OCI-LY1 (cell line): Measurements from ENCODE around the gene NTRK3.

Experiments used
- H2AFZ ChIP-seq: fragments of 200-600 bp; sonication (generic), shearing (Covaris generic); 2 replicates; pipeline ENCODE4 v1.6.0; 2014; ENCODE audit warnings: antibody characterized with exemption, mild to moderate bottlenecking, low read length
- H3F3A ChIP-seq: fragments of 200-600 bp; sonication (generic), shearing (Covaris generic); 2 replicates; pipeline ENCODE4 v1.6.0; 2014; ENCODE audit warnings: mild to moderate bottlenecking, antibody characterized with exemption, low read length, moderate library complexity; ENCODE audit not compliant: insufficient read depth
- H3K27ac ChIP-seq: fragments of 200-600 bp; sonication (generic); 2 replicates; pipeline ENCODE4 v1.5.1; 2014; ENCODE audit warnings: low read length, mixed run types, mild to moderate bottlenecking, low read depth; ENCODE audit not compliant: poor library complexity, severe bottlenecking
- H3K27me3 ChIP-seq: fragments of 200-600 bp; sonication (generic); 2 replicates; pipeline ENCODE4 v1.6.0; 2014; ENCODE audit warnings: antibody characterized with exemption, mild to moderate bottlenecking, low read length, moderate library complexity; ENCODE audit not compliant: insufficient read depth
- H3K36me3 ChIP-seq: fragments of 200-600 bp; sonication (generic); 2 replicates; pipeline ENCODE4 v1.6.1; 2014; ENCODE audit warnings: mild to moderate bottlenecking, antibody characterized with exemption, low read length, moderate library complexity, mixed read lengths; ENCODE audit not compliant: insufficient read depth
- H3K4me1 ChIP-seq: fragments of 200-600 bp; sonication (generic); 2 replicates; pipeline ENCODE4 v1.5.1; 2014; ENCODE audit warnings: mild to moderate bottlenecking, low read length, moderate library complexity; ENCODE audit not compliant: insufficient read depth, severe bottlenecking
- H3K4me2 ChIP-seq: fragments of 200-600 bp; sonication (generic), shearing (Covaris generic); 2 replicates; pipeline ENCODE4 v1.6.1; 2014; ENCODE audit warnings: low read length
- H3K4me3 ChIP-seq: fragments of 200-600 bp; sonication (generic); 2 replicates; pipeline ENCODE4 v1.5.1; 2014; ENCODE audit warnings: low read length, low read depth, mild to moderate bottlenecking, mixed read lengths; ENCODE audit not compliant: poor library complexity, severe bottlenecking
- H3K79me2 ChIP-seq: fragments of 200-600 bp; shearing (Covaris generic); 2 replicates; pipeline ENCODE4 v1.6.1; 2016; ENCODE audit warnings: mixed run types, low read length, mixed read lengths; ENCODE audit not compliant: insufficient read depth
- H3K9ac ChIP-seq: fragments of 200-600 bp; sonication (generic), shearing (Covaris generic); 2 replicates; pipeline ENCODE4 v1.6.1; 2014; ENCODE audit warnings: mild to moderate bottlenecking, low read length, mixed read lengths
- H3K9me2 ChIP-seq: fragments of 200-600 bp; sonication (generic), shearing (Covaris generic); 2 replicates; pipeline ENCODE4 v1.6.1; 2014; ENCODE audit warnings: low read depth, mild to moderate bottlenecking, low read length, mixed read lengths
- H3K9me3 ChIP-seq: fragments of 200-600 bp; shearing (Covaris generic); 2 replicates; pipeline ENCODE4 v1.6.1; 2014; ENCODE audit warnings: low read length, mixed read lengths
- H4K20me1 ChIP-seq: fragments of 200-600 bp; sonication (generic), shearing (Covaris generic); 2 replicates; pipeline ENCODE4 v1.6.0; 2016; ENCODE audit warnings: mild to moderate bottlenecking, low read length; ENCODE audit not compliant: insufficient read depth
- CTCF ChIP-seq: fragments of 200-600 bp; sonication (generic), shearing (Covaris generic); IDR thresholded peaks from 2 replicates; pipeline ENCODE4 v1.5.1; 2017; ENCODE audit warnings: mild to moderate bottlenecking, antibody characterized with exemption, low read length, moderate library complexity, mixed read lengths
- EZH2 ChIP-seq: fragments of 200-600 bp; sonication (generic), shearing (Covaris generic); IDR thresholded peaks from 2 replicates; pipeline ENCODE4 v1.8.0; 2017; ENCODE audit warnings: borderline replicate concordance, mixed run types, mild to moderate bottlenecking, antibody characterized with exemption, low read length, moderate library complexity, mixed read lengths

The NTRK3 gene

DNA sequence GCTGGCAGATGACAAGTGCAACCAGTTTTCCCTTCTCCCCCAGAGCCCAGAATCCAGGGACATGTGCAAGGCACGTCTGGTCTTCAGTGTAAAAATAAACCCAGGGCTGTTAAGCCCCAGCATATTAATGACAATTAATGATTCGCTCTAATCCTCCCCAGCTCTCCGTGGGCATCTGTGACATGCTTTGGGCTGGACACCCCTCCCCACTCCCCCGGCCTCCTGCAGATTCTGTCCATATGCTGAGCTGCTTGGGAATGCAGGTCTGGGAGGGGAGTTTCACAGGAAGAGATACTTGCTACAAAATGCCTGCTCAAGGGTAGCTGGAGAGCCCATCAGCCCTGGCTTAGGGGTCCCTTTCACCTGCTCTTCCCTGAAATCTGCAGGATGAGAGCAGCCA, 43.0 kb upstream of the NTRK3 start:
- no peak overlapping the region for H3K27ac ChIP-seq
- no peaks in the 10 kb centered on the region for H3K36me3 ChIP-seq
- H4K20me1 ChIP-seq, result no peaks in the 10 kb centered on the region
- no peak overlapping the region for H3K4me3 ChIP-seq
- H3F3A ChIP-seq, result no peaks in the 10 kb centered on the region
- no peaks in the 10 kb centered on the region for H3K9me2 ChIP-seq
- no peaks in the 10 kb centered on the region for H3K9me3 ChIP-seq
- H2AFZ ChIP-seq, result no peak overlapping the region
- H3K4me1 ChIP-seq, result no peaks in the 10 kb centered on the region
- no peaks in the 10 kb centered on the region; the same call in 1 of the 2 replicates for H3K27me3 ChIP-seq
- H3K9ac ChIP-seq, result no peak overlapping the region
- H3K79me2 ChIP-seq, result no peaks in the 10 kb centered on the region
- TF ChIP-seq EZH2 (no peak), CTCF (no peak)
- H3K4me2 ChIP-seq, result no peak overlapping the region

GRCh38 chr15:88288661-88289060, 32.1 kb upstream of the NTRK3 start:
- no peak overlapping the region for H3K4me3 ChIP-seq
- no peaks in the 10 kb centered on the region for H3K9me3 ChIP-seq
- no peaks in the 10 kb centered on the region for H3K27me3 ChIP-seq
- H4K20me1 ChIP-seq, result no peaks in the 10 kb centered on the region
- TF ChIP-seq EZH2 (no peak), CTCF (no peak)
- H3K4me2 ChIP-seq, result no peak overlapping the region
- H3K9me2 ChIP-seq, result no peaks in the 10 kb centered on the region
- H3K9ac ChIP-seq, result no peak overlapping the region
- H3K27ac ChIP-seq, result no peak overlapping the region
- no peaks in the 10 kb centered on the region for H3F3A ChIP-seq
- no peaks in the 10 kb centered on the region for H3K4me1 ChIP-seq
- H3K79me2 ChIP-seq, result no peaks in the 10 kb centered on the region
- no peak overlapping the region for H2AFZ ChIP-seq
- no peaks in the 10 kb centered on the region for H3K36me3 ChIP-seq

DNA sequence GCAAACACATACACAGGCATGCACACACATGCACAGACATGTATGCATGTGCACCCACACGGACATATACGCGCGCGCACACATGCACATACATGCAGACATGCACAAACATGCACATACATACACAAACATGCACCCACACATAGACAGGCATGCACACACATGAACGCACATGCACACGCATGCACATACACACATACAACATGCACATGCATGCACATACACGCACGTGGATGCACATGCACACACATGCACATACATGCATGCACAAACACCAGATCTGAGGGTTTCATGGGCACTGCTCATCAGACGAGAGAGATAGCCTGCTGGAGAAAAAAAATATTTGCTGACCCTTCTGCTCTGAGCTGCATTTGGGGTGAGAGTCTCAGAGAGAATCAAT, 31.7 kb upstream of the NTRK3 start:
- H3K9me3 ChIP-seq, result no peaks in the 10 kb centered on the region
- TF ChIP-seq EZH2, result no peak
- no peak for TF ChIP-seq CTCF
- no peaks in the 10 kb centered on the region for H3F3A ChIP-seq
- H2AFZ ChIP-seq, result no peak overlapping the region
- H3K27ac ChIP-seq, result no peak overlapping the region
- no peak overlapping the region for H3K4me2 ChIP-seq
- H3K9ac ChIP-seq, result no peak overlapping the region
- no peaks in the 10 kb centered on the region for H3K9me2 ChIP-seq
- H3K4me3 ChIP-seq, result no peak overlapping the region
- H3K27me3 ChIP-seq, result no peaks in the 10 kb centered on the region
- no peaks in the 10 kb centered on the region for H3K36me3 ChIP-seq
- no peaks in the 10 kb centered on the region for H4K20me1 ChIP-seq
- no peaks in the 10 kb centered on the region for H3K79me2 ChIP-seq
- H3K4me1 ChIP-seq, result no peaks in the 10 kb centered on the region
